A204.1 (cell line): ENCODE measurements around the gene PPM1B.
"Not testable (repeated sequence)": the region's sequence is repeated elsewhere in the genome, so short reads cannot be mapped to it uniquely, and the experiment has no call there.

ENCODE experiments used
- FAIRE-seq: peaks from 2 replicates; lab custom pipeline; 2012; peaks lifted over from hg19 to GRCh38; lab: Jason Lieb, UNC

The PPM1B gene

DNA sequence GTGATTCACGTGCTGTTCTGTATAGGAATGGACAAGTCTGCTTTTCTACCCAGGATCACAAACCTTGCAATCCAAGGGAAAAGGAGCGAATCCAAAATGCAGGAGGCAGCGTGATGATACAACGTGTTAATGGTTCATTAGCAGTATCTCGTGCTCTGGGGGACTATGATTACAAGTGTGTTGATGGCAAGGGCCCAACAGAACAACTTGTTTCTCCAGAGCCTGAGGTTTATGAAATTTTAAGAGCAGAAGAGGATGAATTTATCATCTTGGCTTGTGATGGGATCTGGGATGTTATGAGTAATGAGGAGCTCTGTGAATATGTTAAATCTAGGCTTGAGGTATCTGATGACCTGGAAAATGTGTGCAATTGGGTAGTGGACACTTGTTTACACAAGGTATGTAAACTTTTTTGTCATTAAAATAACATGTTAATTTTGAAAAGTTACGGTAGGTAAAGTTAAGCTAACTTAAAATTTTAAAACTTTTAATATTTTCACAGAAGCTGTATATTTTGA is 33.0 kb downstream of the PPM1B start:
- FAIRE-seq, result no peak

- FAIRE-seq, result no peak
Measured at GRCh38 chr2:44203542-44203941, 34.9 kb downstream of the PPM1B start.

DNA sequence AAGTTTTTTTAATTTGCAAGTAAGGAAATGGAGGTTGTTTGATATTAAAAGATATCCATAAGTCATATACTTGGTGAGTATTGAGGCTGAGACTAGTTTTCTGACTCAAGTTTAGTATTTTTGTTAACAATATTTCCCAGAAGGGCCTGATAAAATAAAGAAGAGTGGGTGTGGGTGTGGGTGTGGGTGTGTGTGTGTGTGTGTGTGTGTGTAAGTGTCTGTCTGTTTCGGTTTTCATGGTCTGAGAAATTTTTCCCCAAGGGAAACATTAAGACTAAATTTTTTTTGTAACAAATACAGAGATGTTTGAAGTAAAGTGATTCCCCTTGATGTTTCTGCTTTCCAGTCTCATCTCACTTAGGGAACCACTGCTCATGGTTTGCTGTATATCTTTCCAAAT is 36.5 kb downstream of the PPM1B start:
- no peak for FAIRE-seq

DNA sequence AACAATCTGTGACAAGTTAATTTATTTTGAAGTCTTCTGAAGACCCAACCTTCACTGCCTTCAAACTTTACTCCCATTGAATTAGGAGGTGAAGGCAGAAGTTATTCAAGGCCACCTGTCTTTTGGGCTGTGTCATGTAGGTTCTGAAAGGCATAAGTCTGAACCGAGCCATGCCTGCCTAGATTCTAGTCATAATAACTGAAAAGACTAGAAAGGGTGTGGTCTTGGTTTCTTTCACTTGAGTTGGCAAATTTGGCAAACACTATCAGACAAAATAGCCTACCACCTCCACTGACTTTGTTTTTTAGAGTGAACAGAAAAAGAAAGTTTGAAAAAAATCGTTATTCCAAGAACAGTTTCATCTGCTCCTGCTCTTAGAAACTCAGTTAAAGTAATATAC is 38.4 kb downstream of the PPM1B start:
- FAIRE-seq, result no peak

- FAIRE-seq, result not testable (repeated sequence)
Measured at GRCh38 chr2:44207648-44208047, 39.0 kb downstream of the PPM1B start.

DNA sequence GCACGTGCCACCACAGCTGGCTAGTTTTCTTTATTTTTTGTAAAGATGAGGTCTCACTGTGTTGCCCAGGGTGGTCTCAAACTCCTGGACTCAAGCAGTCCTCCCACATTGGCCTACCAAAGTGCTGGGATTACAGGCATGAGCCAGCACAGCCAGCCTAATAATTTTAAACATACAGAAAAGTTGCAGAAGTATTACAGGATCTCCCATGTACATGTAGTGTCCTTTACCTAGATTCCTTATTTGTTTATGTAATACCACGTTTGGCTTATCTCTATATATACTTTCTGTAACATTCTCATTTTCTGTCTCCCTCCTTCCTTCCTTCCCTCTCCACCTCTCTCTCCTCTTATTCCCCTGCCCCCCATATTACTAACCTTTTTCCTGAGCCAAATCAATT is 41.7 kb downstream of the PPM1B start:
- FAIRE-seq, result no peak

- FAIRE-seq, result no peak
Measured at GRCh38 chr2:44211183-44211582, 42.5 kb downstream of the PPM1B start.

- no peak for FAIRE-seq
Measured at GRCh38 chr2:44212302-44212701, 43.6 kb downstream of the PPM1B start.

GRCh38 chr2:44215827-44216226 is 47.2 kb downstream of the PPM1B start:
- FAIRE-seq, result no peak

- FAIRE-seq, result no peak
Measured at GRCh38 chr2:44218771-44219170, 50.1 kb downstream of the PPM1B start.

- FAIRE-seq, result no peak
Measured at GRCh38 chr2:44226753-44227152, 58.1 kb downstream of the PPM1B start.

DNA sequence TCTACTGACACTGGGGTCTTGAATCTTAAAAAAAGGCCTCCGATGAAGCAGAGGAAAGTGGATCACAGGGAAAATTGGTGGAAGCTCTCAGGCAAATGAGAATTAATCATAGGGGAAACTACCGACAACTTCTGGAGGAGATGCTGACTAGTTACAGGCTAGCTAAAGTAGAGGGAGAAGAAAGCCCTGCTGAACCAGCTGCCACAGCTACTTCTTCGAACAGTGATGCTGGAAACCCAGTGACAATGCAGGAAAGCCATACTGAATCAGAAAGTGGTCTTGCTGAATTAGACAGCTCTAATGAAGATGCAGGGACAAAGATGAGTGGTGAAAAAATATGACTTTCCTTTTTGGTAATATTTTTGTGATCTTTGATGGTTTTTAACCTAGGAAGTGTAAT is 61.7 kb downstream of the PPM1B start:
- FAIRE-seq, result no peak

DNA sequence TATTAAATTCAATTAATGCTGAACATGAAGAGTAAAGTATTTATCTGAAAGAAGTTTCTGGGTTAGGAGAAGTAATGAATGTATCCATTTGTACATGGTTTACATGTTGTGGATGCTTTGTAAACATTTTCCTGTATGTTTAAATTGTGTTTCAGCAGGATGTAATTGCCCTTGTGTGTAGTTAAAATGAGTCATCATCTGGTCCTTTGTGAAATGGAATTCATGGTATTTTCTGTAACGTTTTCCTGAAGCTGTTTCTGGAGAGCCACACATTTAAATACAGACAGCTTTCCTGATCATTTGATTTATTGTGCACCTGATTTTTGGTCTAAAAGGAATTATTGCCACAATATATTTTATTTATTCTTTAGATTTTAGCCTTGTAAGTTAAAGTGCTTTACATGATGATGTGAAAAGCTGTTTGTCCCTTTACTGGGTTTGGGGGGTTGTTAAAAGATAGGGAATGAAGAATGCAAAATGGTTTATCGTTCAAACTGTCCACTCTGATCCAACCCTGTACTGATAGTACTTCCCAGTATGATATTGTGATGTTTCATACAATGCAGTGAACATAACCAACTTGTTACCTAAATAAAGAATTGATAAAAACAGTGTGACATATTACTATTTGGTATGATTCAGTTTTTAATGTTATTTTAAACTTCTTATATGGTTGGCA is 64.9 kb downstream of the PPM1B start:
- FAIRE-seq, result no peak

DNA sequence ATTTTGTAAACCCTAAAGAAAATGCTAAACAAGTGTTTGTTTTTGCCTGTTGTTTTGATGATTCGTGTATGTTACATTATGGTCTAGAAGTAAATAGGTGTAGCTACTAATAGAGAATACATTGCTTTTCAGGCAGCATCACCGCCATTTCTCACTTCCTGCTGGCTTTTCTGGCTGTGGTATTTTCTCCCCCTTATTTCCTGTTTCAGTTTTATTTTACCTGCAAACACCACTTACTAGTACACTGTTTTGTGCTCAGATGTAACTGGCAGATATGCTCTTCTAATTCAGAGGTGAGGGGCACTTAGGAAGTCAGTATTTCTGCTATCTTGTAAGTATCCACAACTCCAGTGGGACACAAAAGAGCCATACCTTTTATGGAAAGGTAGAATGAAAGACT is 68.5 kb downstream of the PPM1B start:
- no peak for FAIRE-seq

GRCh38 chr2:44242904-44243303 is 74.2 kb downstream of the PPM1B start:
- FAIRE-seq, result no peak

DNA sequence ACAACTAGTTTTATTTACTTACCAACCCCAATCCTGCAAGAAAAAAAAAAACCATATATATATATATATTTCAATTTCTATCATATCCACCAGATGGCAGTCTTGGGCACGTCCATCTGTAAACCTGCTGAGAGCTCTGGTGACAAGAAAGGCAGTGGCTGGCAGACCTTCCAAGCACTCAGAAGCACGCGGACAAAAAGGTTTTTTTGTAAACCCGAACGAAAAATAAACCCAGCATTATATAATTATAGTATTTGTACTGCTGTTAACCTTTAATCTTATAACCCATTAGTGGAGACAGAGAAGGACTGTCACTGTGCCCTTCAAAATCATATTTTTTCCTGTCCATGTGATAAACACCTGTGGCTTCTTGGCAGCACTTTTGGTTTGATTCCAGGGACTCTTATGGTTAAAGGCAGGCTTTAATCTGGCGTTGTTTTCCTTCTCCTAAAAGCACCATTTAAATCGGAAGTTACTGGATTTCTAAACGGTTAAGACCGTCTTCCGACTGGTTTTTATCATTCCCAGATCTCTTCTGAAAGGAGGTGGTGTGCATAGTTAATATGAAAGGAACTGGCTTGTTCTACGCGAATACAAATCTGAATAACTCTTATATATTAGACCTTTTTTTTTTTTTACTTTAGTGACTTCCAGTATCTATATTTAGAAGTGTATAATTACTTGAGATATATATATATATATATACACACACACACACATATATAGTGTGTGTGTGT is 75.6 kb downstream of the PPM1B start:
- FAIRE-seq, result peak; percentile 93

DNA sequence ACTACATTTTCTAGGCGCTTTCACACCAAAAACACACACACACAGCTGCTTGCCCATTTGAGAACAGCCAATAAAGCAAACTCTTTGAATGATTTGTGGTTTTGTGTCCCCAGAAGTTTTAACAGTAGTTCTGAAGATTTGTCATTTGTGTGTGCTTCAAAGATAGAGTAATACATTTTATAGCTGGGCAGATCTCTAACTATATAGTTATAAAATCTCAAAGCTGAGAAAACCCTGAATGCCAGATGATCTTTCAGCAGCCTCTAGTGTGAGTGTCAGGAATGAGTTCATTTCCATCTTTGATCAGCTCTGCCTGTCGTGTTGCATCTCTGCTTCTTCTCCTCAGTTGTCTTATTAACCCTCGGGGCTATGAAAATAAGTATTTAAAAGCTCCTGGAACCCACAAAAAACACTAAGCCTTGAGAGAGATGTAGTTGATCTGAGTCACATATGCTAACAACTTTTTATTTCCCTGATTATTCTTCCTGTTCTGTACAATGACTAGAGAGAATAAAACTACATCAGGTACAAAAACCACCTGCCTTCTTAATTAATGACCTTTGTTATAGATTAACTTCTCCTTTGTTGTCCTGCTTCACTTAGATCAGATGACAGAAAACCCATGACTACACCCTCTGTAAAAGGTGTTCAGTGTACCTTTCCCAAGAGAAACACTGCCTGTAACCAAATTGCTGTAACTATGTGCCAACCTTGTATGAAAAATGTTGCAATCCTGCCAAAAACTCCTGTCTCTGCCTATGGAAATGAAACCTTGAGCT is 76.6 kb downstream of the PPM1B start:
- no peak for FAIRE-seq

DNA sequence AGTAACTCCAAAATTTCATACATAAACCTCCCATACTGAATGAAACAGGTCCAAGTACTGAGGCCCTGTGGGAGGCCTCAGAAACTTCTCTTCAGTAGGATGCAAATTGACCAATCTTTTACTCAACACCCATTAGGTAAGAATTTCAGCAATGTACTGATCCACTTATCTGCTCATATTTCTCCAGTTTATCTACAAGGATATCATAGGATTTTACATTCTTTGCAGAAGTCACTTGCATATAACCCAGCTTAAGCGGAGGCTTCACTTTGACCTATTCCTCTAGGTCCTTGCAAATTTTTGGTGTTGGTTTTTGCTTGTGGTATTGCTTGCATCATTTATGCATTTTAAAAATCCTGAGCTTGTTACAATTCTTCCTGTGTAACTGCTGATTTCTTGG is 77.8 kb downstream of the PPM1B start:
- FAIRE-seq, result no peak

- FAIRE-seq, result no peak
Measured at GRCh38 chr2:44246840-44247369, 78.2 kb downstream of the PPM1B start.

GRCh38 chr2:44247924-44248323 is 79.2 kb downstream of the PPM1B start:
- FAIRE-seq, result no peak

DNA sequence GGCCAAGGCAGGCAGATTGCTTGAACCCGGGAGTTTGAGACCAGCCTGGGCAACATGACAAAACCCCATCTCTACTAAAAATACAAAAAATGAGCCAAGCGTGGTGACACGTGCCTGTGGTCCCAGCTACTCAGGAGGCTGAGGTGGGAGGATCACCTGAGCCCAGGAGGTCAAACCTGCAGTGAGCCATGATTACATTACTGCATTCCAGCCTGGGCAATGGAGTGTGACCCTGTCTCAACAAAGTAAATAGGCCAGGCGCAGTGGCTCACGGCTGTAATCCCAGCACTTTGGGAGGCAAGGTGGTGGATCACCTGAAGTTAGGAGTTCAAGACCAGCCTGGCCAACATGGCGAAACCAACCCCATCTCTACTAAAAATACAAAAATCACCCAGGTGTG is 80.6 kb downstream of the PPM1B start:
- not testable (repeated sequence) for FAIRE-seq

- FAIRE-seq, result no peak
Measured at GRCh38 chr2:44250376-44250775, 81.7 kb downstream of the PPM1B start.

DNA sequence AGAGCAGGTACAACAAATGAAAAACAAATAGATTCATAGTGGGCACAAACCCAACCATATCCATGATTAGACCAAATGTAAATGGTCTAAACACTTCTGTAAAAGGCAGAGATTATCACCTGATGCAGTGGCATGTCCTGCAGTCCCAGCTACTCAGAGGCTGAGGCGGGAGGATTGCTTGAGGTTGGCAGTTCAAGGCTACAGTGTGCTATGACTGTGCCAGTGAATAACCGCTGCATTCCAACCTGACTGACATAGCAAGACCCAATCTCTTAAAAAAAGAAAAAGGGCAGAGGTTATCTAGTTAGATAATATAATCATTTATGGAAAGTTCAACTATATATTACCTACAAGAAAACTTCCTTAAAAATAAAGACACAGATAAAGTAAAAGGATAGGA is 85.3 kb downstream of the PPM1B start:
- no peak for FAIRE-seq
